Activated naive CD8-positive, alpha-beta T cell treated with anti-CD3 and anti-CD28 coated beads, Interleukin-2, amount 50 U/mL, for 16 hours (primary cell): ENCODE data around the gene GNG2.

Source experiments
- DNase-seq: peaks from one replicate; pipeline ENCODE4 v3.0.0-alpha.2; 2020; ENCODE audit warnings: low read depth, low spot score

GNG2 gene

DNA sequence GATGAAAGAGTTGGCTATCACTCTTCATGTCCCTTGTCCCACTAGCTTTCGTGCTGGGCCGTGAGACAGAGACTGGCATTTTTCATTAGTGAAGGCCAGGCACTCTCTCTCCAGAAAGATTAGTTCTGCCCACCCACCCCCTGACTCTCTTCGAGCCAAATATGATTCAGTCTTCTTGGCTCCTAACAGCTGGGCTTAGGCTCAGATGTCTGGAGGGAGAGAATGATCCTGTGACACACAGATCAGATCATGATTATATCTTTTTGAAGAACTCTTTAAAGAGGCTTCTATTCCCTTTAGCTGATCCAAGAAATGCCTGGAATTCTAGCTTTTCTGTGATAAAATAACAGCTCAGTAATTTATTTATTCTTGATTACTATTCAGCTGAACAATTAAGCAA, 5.2 kb upstream of the GNG2 start:
- no peak for DNase-seq

DNA sequence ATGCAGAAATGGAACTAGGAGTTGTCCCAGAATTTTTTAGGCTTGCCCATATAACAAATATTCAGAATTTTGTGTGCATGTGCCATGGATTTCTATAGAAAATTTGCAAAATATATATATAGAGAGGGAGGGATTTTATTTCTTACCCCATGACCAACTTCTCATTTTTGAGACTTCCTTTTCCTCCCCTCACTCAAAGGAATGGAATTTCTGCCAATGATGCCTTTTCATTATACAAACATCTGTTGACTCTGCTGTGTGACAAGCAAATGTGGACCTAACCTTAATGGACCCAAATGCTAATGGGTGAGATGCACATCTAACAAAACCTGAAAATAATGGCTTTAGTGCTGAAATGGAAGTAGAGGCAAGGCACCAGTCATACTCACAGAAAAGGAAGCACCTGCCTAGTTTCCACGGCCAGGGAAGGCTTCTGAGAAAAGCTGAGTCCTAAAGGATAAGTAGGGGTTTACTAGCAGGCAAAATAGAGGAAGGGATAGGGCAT, 3.6 kb upstream of the GNG2 start:
- no peak for DNase-seq

DNA sequence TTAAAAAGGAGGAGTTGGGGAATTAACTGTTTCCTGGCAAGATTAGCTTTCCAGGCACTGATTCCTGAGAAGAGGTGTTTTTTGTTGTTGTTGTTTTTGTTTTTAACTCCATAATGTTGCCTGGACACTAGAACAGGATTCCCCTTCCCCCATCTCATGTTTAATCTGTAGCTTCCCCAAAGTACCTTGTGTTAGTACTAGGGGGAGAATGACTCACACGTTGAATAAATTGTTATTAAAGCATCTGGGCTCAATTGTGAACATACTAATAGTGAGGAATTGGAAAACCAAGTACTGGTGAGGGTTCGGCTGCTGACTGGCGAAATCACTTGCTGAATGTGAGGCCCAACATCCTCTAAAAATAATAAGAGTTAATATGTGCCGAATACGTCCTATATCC, 1.3 kb upstream of the GNG2 start:
- no peak for DNase-seq

DNA sequence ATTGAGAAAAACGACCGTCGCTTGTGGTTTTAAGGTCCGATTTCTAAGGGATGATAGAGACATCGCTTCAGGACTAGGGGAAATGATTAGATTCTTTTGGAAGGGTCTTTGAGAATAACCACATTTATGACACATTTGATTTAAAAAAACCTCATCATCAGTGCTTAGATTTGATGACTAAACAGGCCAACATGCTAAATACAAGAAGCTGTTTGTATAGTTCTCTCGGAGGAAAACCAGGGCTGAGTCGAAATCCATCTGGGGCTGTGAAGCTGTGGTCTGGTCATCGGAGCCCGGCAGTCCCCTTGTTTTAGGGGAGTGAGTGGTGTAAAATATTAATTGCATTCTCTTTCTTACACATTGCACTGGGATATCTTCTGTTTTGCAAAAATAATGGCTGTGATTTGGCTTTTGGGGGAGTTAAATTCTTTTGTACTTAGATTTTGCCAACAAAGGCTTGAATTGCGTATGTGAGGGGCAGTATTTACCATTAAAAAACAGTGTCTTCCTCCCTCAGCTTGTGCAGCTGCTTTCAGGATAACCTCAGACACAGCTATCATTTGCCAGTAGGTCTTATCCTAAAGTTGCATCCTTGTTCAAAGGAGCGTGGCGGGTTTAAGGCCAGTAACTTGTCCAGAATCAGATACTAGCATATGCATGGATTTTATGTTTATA, 550 bp downstream of the GNG2 start:
- no peak for DNase-seq

DNA sequence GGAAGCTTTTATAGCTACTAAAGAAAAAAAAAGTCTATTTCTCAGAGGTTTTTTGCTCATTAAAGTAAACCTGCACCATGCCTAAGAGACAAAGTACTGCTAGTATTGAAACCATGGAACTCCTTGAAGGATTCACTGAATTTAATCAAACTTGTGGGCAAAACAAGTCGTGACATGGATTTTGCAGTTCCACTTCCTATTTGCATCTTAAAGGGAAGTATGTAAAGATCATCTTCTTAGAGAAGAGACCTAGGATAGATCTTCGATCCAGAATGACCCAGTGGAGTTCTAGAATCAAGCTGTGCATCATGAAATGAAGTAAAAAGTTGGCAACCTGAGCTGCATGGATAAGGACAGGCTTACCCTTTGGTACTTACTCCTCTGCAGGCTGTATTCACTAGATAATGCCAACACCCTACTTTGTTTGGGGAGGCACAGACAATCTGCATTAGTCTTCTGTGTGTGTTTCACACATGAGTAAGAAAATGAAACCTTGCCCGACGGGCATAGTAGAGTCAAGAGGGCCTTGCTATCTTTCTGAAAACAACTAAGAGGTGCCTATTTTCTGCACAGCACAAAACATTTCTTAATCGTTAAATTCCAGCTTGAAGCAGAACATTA, 1.9 kb downstream of the GNG2 start:
- no peak for DNase-seq

DNA sequence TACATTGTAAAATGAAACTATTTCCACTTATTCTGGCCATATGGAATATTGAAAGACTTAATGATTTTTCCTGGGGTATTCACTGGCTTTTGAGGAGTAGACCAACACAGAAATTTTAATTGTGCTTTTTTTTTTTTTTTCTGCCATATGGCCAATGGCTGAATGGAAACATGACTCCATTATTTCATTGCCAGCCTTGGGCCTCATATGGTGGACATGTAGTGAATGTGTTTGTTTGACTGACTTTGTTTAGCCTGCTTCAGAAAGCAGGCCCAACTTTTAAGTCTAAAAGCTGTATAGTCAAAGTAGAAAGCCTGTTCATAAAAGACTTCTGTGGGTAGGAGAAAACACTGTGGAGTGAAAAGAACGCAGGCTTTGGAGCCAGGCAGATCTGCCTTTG, 2.4 kb downstream of the GNG2 start:
- no peak for DNase-seq

DNA sequence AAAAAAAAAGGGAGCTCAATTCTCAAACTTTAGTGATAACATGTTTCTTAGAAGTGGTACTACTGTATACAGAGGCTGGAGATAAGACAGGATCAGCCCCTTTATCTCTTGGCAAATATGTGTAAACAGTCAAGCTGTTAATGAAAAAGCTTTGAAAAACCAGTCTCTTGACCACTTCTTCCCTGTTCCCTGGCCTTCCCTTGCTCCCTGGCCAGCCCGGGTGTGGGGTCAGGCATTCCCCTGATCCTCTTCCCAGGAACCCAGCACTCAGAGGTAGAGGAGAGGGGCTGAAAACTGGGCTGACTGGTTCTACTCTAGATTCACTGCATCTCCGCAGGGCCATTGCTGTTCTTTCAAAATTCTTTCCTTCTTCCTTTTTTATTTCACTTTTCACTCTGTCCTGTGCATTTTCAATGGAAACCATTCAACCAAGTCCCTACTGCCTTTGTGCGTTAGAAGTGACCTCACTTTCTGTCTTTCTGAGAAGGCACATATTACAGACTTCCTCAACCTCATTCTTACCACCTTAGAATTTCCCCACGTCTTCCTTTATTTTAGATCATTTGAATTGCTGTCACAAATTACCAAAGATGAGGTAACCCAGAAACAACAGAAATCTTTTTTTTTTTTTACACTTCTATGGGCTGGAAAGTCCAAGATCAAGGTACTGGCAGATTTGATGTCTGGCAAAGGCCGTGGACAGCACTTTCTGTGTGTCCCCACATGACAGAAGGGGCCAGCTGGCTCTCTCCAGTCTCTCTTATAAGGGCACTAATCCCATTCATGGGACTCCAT, 5.7 kb downstream of the GNG2 start:
- no peak for DNase-seq

DNA sequence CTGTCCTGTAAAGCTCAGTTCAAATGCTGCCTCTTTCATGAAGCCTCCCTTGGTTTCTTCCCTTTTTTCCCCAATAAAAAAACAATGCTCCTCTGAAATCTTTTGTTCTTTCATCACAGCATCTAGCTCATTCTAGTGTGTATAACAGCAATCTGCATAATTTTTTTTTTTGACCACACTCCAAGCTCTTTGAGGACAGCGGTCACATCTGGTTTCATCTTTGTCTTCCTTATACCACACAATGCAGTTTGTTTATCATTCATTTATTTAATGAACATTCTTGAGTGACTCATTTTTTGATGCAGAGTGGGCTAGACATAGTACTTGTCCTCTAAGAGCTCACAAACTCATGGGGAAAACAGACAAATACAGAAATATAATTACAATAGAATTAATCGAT, 7.3 kb downstream of the GNG2 start:
- DNase-seq: no peak

DNA sequence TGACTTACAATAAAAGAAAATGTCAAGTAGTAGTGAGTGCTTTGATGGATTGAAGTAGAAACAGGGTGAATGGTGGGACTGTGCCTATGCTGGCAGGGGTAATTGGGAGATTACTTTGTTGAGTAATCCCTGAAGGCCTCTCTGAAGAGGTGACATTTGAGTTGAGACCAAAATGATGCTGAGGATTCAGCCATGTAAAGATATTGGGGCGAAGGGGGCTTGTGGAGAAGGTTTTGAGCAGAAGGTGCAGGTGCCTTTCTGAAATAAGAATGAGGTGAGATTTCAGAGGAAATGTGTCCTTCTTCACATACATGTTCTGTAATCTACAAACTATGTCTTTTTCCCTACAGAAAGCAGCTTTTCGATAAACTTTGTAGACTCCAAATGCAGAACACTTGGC, 8.0 kb downstream of the GNG2 start:
- DNase-seq: no peak

DNA sequence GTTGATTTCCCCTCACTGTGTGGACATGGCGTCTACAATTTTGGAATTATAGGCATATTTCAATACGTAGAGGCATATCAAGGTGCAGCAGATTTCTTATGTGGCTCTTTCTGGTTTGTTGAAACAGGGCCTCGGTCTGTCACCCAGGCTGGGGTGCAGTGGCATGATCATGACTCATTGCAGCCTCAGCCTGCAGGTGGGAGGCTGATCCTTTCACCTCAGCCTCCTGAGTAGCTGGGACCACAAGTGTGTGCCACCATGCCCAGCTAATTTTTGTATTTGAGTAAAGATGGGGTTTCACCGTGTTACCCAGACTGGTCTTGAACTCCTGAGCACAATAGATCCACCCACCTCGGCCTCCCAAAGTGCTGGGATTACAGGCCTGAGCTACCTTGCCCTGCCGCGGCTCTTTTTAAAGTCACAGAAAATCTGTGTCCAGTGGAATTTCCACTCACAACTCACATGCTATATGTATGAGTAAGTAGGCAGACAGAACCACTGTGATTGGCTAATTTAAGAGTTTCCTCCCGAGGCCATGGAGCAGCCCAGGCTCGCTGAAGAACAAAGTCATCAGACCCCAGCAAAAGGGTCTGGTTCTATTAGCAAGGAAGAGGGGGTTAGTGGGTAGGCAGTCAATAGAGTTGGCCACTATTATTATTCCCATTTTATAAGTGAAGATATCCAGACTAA, 9.1 kb downstream of the GNG2 start:
- DNase-seq: no peak

DNA sequence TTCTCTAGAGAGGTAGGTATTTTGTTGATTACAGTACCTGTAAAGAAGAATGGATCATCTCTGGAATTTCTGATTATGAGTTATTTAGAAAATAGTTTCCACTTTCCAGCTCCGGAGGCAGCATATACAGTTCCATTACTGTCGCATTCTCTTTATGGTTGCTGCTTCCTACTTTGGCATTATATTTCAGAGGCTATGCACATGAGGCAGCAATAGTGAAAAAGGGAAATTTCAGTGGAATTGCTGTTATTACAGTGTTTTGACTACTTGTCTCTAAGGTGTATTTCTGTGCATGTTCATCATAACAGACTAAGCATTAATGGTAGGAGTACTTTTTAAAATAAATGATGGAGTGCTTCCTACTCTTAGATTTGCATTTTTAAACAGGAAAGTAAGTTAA, 10.2 kb downstream of the GNG2 start:
- DNase-seq: no peak

DNA sequence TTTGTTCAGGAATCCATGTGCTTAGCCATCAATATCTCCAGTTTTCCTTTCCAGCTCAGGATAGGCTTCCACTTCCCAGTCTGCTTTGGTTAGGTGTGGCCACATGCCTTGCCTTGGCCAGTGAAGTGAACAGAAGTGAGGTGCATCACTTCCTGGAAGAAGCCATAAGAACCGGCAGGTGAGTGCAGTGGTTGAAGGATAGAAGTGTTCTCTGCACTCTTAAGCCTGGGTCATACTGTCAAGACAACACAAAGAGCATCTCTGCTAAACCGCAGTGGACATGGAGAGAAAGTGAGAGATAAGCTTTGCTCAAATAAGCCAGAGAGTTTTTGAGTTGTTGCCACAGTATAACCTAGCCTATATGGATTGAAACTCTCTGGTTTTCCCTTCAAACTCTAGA, 11.4 kb downstream of the GNG2 start:
- DNase-seq: no peak

DNA sequence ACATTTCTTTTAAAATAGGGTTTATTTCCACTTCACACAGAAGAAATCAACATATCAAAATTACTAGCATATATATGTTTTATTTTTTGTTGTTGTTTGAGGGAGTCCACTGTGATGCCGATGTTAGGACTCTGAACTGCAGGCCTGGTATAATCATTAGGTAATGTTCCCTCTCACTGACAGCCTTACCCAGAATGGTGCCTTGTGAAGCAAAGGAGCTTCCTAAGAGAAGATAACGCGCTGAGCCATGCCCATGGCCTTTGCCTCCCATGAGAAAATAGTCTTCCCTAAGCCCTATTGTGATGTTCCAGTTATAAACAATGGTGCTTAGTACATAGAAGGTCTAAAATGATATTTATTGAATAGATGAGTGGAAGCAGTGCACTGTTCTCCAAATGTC, 12.0 kb downstream of the GNG2 start:
- DNase-seq: no peak

DNA sequence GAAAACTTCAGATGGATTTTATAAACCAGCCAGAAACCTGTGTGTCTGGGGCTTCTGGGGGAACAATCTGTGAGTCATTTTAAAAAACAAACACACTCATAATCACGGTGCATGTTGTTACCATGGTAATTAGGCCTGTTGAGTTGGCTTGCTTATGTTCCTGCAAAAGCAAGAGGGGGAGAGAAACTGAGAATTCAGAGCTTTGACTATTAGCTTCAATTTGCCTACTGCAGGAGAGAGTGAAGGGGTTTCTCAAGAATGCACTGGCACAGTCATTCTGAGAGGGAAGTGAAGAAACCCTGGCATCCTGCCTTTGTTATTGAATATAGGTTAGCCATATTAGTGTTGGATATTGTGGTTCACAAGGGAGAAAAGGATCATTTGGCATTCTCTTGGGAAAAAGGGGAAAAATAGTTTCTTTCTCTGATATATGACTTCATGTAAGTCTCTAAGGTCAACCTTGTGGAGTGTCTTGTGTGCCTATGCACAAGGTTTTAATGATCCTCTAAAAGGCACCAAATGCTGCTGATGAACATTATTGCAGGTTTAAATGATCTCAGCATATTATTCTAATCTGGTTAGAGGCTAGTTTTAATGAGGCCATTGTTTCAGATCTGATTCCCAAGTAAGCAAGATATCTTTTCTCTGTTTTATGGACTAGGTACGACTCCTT, 12.9 kb downstream of the GNG2 start:
- no peak for DNase-seq

DNA sequence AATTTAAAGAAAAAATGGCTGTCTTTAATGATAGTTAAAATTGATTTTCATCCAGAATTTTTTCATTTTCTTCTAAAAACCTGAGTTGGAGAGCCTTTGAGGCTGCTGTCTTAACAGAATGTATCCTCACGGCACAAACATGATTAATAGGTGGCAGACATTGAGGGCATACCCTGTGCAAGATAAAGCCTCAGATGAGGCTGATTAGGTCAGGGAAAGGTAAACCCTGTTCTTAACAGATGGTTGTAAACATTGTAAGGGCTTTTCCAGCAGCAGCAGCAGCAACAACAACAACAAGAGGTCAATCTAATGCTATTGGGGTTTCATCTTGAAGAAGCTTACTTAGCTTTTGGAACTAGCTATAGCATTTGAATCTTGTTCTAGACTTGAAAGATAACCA, 17.4 kb downstream of the GNG2 start:
- no peak for DNase-seq

DNA sequence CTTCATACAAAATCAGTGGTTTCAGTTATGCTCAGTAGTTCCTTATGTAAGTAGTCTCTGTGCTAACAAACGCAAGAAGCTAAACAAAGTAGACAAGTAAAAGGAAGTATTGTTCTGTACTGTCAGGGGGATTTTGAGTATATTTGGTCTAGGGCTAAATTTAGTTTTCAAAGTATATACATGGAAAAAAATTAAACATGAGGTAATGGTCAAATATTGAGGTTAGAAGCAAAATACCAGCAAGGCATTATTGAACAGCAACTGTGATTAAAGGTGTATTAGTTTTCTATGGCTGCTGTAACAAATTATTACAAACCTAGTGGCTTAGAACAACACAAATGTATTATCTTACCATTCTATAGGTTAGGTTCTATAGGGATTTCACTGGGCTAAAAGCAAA, 18.8 kb downstream of the GNG2 start:
- DNase-seq: no peak

DNA sequence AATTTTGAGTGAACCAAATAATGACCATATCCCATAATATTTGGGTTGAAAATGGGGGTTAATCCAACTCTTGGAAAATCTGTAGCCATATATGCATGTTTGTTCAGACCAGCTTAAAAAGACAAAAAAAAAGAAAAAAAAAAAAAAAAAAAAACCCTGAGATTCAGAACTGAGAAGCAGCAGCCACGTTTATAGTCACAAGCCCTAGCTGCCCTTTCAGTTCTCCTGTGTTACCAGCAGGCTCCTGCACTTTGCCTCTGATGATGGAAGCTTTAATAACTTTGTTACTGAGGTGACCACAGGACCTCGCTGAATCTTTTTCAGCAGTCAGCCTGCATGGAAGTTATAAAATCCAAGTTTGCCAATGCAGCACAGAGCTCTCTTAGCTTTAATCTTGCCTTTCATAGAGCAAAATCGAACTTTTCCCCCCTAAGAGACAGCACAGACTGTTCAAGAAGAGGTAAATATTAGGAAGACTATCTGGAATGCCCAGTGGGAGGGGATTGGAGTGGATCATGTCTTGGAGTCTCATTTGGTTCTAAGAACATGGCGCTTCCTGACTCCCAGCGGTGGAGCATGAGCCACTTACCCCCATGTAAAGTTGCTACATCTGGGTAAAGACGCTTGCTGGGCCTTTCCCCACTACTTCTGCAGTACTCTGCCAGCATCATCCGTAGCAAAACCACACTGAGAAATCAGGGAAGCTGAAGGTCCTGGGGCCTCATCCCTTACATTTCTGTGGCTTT, 20.6 kb downstream of the GNG2 start:
- no peak for DNase-seq

DNA sequence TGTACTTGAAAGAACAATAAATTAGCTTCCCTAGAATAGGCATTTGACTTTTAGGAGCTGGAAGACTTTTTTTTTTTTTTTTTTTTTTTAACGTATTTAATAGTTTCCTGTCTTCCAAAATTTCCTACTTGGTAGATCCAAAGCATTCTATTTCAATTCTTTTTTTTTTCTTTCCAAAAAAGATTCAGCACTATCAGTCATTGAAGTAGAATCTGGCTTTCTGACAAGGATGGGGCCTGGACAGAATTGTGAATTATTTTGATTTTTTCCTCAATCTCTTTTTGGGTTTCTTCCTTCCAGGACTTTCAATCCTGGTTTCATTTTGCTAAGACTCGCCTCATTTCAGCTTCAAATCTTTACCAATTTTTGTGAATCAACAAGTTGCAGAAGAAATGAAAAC, 21.2 kb downstream of the GNG2 start:
- no peak for DNase-seq

DNA sequence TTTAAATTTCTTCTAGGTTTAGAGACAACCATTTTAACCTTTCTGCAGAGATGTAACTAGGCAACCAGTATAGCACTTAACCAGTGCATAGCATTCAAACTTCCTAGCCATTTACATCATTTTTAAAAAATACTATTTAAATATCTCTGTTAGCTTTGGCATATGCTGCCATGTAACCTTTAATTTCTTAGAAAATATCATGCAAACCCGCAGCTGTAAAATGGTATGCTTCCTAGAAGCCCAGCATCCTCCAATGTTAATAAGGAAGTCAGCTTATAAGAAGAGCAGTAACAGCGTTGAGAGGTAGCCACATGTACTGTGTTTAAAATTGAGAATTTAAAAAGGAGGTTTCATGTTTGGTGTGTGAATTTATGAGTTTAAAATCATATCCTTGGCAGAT, 22.8 kb downstream of the GNG2 start:
- no peak for DNase-seq

DNA sequence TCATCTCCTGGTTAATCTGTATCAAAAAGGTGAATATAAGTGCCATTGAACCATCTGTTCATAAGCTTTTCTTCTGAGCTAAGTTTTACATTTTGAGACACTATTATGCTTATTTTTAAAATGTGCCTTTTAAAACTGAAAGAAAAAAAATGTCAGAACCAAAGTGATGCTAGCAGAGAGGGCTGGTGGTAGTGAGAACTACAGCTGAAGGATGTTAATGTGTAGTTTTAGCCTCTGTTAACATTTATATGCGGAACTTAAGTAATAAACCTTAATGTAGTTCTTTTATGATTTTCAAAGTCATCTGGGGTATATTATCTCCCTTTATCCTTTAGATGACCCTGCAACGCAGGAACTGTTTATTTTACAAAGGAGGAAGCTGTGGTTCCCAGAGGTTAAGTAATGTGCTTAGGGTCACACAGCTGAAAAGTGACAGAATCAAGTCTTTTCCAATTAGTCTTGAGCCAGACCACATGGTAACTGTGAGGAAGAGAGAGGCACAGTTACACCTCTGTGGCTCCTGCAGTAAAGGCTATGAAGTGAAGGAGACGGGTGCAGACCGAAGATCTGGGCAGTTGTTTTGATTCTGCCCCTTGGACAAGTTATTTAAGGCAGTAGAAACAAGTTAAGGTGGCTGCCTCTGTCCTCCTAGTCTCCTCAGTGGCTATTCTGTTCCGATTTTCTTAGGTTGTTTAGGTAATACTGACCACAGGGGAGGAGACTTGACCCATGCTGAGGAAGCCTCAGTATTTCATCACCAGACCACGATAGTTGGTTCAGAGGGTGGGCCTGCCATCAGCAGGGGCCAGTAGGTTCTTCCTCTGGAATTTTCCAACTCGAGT, 23.9 kb downstream of the GNG2 start:
- no peak for DNase-seq
